Small intestine (tissue), 7 donors: ENCODE data around the gene DEPDC5. TPM values are rescaled to one million over a fixed set of nuclear protein-coding genes. Genes with fewer than 3 reads are reported as not detected.

Source experiments
- DNase-seq, 2 donors: peaks; one replicate each; pipeline versions ENCODE4 v3.0.0 to v3.0.0-alpha.2; 2013
- FAIRE-seq: peaks from 2 replicates; lab custom pipeline; 2012; peaks lifted over from hg19 to GRCh38; lab: Jason Lieb, UNC
- H3K27ac ChIP-seq, 3 donors: one replicate each; pipeline ENCODE4 v1.5.1; 2013; ENCODE audit warnings: low read length in 2 of 3, mild to moderate bottlenecking in 2 of 3, control low read depth in 1 of 3, inconsistent platforms in 1 of 3, low read depth in 1 of 3, moderate library complexity in 1 of 3
- H3K27me3 ChIP-seq, 3 donors: one replicate each; pipeline ENCODE4 v1.6.1; 2013; ENCODE audit warnings: low read length in 3 of 3, inconsistent platforms in 1 of 3; ENCODE audit not compliant: control insufficient read depth in 3 of 3, insufficient read depth in 3 of 3
- H3K36me3 ChIP-seq, 3 donors: one replicate each; pipeline ENCODE4 v1.6.1; 2013; ENCODE audit warnings: low read length in 3 of 3, inconsistent platforms in 1 of 3, low read depth in 1 of 3, mild to moderate bottlenecking in 1 of 3, moderate library complexity in 1 of 3; ENCODE audit not compliant: control insufficient read depth in 3 of 3, insufficient read depth in 2 of 3
- H3K4me1 ChIP-seq, 3 donors: one replicate each; pipeline ENCODE4 v1.6.1; 2013; ENCODE audit warnings: low read length in 2 of 3, inconsistent platforms in 1 of 3, low read depth in 1 of 3, mild to moderate bottlenecking in 1 of 3, moderate library complexity in 1 of 3; ENCODE audit not compliant: control insufficient read depth in 3 of 3, insufficient read depth in 2 of 3
- H3K4me3 ChIP-seq, 3 donors: one replicate each; pipeline ENCODE4 v1.5.1; 2013; ENCODE audit warnings: low read length in 3 of 3, control low read depth in 1 of 3, inconsistent platforms in 1 of 3, low read depth in 1 of 3, mild to moderate bottlenecking in 1 of 3, moderate library complexity in 1 of 3
- H3K9me3 ChIP-seq, 2 donors: one replicate each; pipeline ENCODE4 v1.6.1; 2013; ENCODE audit warnings: low read depth in 1 of 2, low read length in 1 of 2; ENCODE audit not compliant: control insufficient read depth in 2 of 2, insufficient read depth in 1 of 2
- WGBS, 3 donors: extraction: QIAGEN DNeasy Blood & Tissue Kit; methylation state at CpG; one replicate each; pipeline ENCODE4 v1.1.7; 2013; 5-methylcytosine and 5-hydroxymethylcytosine counted together
- polyA plus RNA-seq, 4 donors: library from polyadenylated mRNA; stranded (reverse) in 3 of 4; unstranded in 1 of 4; fragments of 200-250 nt in 3 of 4; fragments of 120-200 nt in 1 of 4; gene quantifications; one replicate each; pipeline versions ENCODE4 v1.2.1 to v1.2.3, GENCODE V29; 2013
- donor health status: healthy with polysubstance abuse.
- donor health status: control.
- donor health status: control.
- donor health status: Bipolar disorder and iron deficiency.
- donor health status: healthy.

The DEPDC5 gene
- polyA plus RNA-seq, 4 donors = 11.1 to 15.2 (median 13.2) TPM

GRCh38 chr22:31909977-31910376, 156.2 kb downstream of the DEPDC5 start:
- Histone ChIP-seq H3K36me3 (peaks cover 7 to 43% (median 10%) of the 10 kb centered on the region in 3 donors), H3K4me3 (no peak overlapping the region), H3K4me1 (peaks cover 0 to 21% (median 4%) of the 10 kb centered on the region in 3 donors), H3K9me3 (no peaks in the 10 kb centered on the region), H3K27ac (no peak overlapping the region), H3K27me3 (no peaks in the 10 kb centered on the region)
- FAIRE-seq = no peak
- 88 to 93% (median 92%) methylated on average over 5 of the region's 5 CpGs for WGBS, 3 donors
- DNase-seq = no peak

DNA sequence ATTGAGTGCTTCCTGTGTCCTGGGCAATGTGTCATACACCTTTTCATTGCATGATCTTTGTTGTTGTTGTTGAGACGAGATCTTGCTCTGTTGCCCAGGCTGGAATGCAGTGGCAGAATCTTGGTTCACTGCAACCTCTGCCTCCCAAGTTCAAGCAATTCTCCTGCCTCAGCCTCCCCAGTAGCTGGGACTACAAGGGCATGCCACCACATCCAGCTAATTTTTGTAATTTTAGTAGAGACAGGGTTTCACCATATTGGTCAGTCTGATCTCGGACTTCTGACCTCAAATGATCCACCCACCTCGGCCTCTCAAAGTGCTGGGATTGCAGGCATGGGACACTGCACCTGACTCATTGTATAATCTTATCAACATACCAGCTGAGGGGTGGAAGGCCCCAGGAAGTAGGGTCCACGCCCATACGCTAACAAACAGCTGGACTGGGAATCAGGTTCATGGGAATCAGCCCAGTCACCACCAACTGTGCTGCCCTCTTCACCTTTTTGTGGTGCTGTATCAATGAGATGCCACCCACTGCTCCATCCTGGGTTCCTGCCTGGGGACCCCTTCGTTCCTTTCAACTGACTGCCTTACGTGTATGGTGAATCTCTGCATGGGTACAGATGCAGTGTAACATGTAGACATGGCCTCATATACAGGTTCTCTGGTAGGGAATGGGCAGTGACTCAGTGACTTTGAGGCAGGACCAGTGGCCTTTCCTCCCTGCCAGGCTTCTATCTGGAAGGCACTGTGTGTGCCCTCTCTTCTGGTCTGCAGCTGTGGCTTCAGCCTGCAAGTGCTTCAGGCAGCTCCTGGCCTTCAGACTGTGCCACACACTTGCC, 158.0 kb downstream of the DEPDC5 start:
- no peaks in the 10 kb centered on the region for H3K27me3 ChIP-seq
- 44 to 72% (median 57%) methylated on average over 7 of the region's 7 CpGs for WGBS, 3 donors
- H3K4me1 ChIP-seq = peaks cover 0 to 29% (median 7%) of the 10 kb centered on the region in 3 donors
- DNase-seq (peak; percentile 86 to 90), FAIRE-seq (no peak)
- H3K36me3 ChIP-seq = peaks cover 3 to 27% (median 7%) of the 10 kb centered on the region in 3 donors
- no peak overlapping the region for H3K4me3 ChIP-seq
- no peaks in the 10 kb centered on the region for H3K9me3 ChIP-seq
- H3K27ac ChIP-seq = peak overlapping the region; percentile 16 to 72 (median 52)

DNA sequence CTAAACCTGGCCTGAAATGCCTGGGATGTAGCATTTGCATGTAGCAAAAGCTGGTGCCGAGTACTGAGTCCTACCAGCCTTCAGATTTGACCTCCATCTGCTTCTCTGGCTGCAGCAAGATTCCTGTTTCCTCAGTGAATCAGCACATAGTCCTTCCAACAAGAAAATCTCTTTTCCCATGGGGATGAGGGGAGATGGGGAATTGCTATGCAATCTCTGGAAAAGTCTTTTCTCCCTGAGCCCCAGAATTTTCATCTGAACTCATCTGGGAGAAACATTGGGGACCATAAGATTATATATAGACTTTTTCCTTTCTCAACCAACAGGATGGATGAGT, 158.6 kb downstream of the DEPDC5 start:
- Histone ChIP-seq H3K27ac (peak overlapping the region; percentile 16 to 72 (median 52)), H3K27me3 (no peaks in the 10 kb centered on the region), H3K4me1 (peaks cover 0 to 29% (median 7%) of the 10 kb centered on the region in 3 donors), H3K4me3 (no peak overlapping the region), H3K36me3 (peaks cover 0 to 24% (median 7%) of the 10 kb centered on the region in 3 donors), H3K9me3 (no peaks in the 10 kb centered on the region)
- WGBS, 3 donors = 27 to 94% (median 81%) methylated on average over 1 of the region's 1 CpG
- no peak for DNase-seq
- FAIRE-seq = no peak

DNA sequence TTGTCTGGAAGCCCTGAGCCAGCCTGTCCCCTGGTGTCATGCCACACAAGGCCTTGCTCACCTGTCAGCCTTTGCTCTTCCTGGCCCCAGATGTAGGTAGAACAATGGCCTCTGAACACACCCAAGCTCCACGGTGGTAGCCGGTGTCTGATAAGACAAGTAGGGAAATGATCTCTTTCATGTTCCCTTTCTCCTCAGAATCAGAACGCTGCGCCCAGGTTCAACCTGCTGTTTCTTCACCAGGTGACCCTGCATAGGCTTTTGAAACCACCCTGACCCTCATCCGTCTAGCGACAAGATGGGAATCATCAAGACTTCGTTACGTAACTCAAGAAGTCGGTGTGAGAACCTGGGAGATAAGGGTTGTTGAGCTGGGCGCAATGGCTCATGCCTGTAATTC, 161.8 kb downstream of the DEPDC5 start:
- FAIRE-seq (no peak), DNase-seq (peak; percentile 76 to 78)
- Histone ChIP-seq H3K4me1 (peaks cover 0 to 29% (median 7%) of the 10 kb centered on the region in 3 donors), H3K4me3 (no peak overlapping the region), H3K27me3 (no peaks in the 10 kb centered on the region), H3K36me3 (peaks cover 0 to 5% (median 0%) of the 10 kb centered on the region in 3 donors), H3K9me3 (no peaks in the 10 kb centered on the region), H3K27ac (peak overlapping the region in 1 of 3 donors; percentile 74)
- 30 to 66% (median 50%) methylated on average over 10 of the region's 10 CpGs for WGBS, 3 donors

DNA sequence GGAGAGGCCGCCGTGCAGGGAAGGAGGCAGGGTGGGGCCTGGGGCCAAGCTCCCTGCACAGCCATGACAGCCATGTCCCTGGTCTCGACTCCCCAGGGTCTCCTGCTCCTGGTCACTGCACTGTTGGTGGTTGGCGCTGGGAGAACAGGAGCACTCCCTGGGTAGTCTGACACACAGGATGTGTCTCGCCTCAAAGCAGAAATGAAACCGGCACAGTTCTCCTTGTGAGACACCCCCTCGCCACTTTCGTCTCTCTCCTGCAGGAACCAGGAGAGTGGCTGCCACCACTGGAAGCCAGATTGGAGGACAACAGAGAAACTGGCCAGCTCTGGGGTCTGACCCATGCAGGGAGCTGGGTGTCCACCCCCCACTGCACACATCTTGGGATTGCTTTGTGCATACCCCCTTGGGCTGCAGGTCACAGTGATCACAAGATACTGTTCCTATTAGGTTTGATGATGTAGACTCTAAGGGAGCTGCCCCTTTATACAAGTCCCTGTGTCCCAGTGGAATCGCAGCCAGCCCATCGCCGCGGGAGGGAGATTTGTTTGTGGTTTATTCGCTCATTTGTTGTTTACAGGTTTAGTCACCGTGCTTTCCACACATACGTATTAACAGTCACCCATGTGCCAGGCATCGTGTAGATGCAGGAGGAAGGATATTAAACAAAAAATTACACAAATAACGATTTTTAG, 163.6 kb downstream of the DEPDC5 start:
- no peaks in the 10 kb centered on the region for H3K9me3 ChIP-seq
- no peaks in the 10 kb centered on the region for H3K36me3 ChIP-seq
- H3K4me3 ChIP-seq = no peak overlapping the region
- no peak overlapping the region for H3K27ac ChIP-seq
- H3K4me1 ChIP-seq = peaks cover 0 to 18% (median 5%) of the 10 kb centered on the region in 3 donors
- 67 to 84% (median 72%) methylated on average over 16 to 17 of the region's 17 CpGs for WGBS, 3 donors
- no peak for DNase-seq
- no peak for FAIRE-seq
- no peaks in the 10 kb centered on the region for H3K27me3 ChIP-seq

DNA sequence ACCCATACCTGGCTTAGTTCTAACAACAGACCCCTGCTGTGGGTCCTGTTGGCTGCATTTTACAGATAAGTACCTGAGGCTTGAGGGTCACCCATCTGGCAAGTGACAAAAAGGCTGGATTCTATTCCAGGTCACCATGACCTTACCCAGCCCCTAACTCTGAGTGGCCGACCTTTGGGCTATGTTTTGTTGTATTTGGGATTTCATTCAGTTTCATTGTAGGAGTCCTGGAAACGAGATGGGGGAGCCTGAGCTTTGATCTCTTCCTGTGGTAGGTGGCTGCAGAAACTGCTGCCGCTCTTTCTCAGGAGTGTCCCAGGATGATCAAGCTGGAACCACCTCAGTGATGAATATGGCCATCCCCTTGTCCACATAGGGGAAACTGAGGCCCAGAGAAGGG, 165.9 kb downstream of the DEPDC5 start:
- no peak overlapping the region for H3K4me3 ChIP-seq
- FAIRE-seq (no peak), DNase-seq (no peak)
- no peaks in the 10 kb centered on the region for H3K27me3 ChIP-seq
- H3K27ac ChIP-seq = no peak overlapping the region
- 66 to 81% (median 74%) methylated on average over 3 of the region's 3 CpGs for WGBS, 3 donors
- no peaks in the 10 kb centered on the region for H3K9me3 ChIP-seq
- H3K36me3 ChIP-seq = no peaks in the 10 kb centered on the region
- peaks cover 0 to 9% (median 3%) of the 10 kb centered on the region in 3 donors for H3K4me1 ChIP-seq

DNA sequence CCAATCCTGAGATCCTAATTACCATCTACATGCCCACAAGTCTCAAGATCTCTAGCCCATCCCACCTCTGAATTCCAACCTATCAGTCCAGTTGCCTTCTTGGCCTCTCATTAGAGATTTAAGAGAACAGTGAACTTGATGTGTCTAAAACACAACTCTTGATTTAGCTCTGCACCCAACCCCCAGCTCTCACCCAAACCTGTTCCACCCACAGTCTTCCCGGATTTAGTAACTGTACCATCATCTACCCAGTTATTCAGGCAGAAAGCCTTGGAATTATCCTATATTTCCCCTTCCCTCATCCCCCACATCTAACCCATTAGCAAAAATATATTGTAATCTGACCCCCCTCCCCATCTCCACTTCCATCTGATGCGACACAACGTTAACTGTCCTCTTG, 166.5 kb downstream of the DEPDC5 start:
- DNase-seq (no peak), FAIRE-seq (no peak)
- no peaks in the 10 kb centered on the region for H3K9me3 ChIP-seq
- H3K27ac ChIP-seq = no peak overlapping the region
- no peaks in the 10 kb centered on the region for H3K36me3 ChIP-seq
- WGBS, 3 donors = 92 to 100% (median 95%) methylated on average over 3 of the region's 3 CpGs
- H3K4me1 ChIP-seq = peaks cover 0 to 5% (median under 1%) of the 10 kb centered on the region in 3 donors
- no peaks in the 10 kb centered on the region for H3K27me3 ChIP-seq
- H3K4me3 ChIP-seq = no peak overlapping the region

GRCh38 chr22:31921106-31921505, 167.3 kb downstream of the DEPDC5 start:
- H3K27me3 ChIP-seq = no peaks in the 10 kb centered on the region
- FAIRE-seq (no peak), DNase-seq (no peak)
- H3K4me1 ChIP-seq = no peaks in the 10 kb centered on the region
- no peak overlapping the region for H3K27ac ChIP-seq
- WGBS, 3 donors = 76 to 89% (median 87%) methylated on average over 3 of the region's 3 CpGs
- H3K9me3 ChIP-seq = no peaks in the 10 kb centered on the region
- no peak overlapping the region for H3K4me3 ChIP-seq
- H3K36me3 ChIP-seq = no peaks in the 10 kb centered on the region
